Placental pericyte (primary cell): ENCODE measurements around the gene TMEM164. TPM values are rescaled to one million over a fixed set of nuclear protein-coding genes. Genes with fewer than 3 reads are reported as not detected.

Experiments used
- small RNA-seq: library from RNA; depleted of rRNA; stranded (forward); fragments of <200 nt; gene quantifications from one replicate; pipeline ENCODE3, GENCODE V24; 2012; ENCODE audit warnings: low replicate concordance
- total RNA-seq: library from RNA; depleted of rRNA; stranded (reverse); fragments of >200 nt; gene quantifications from 2 replicates; pipeline ENCODE4 v1.2.3, GENCODE V29; 2012

TMEM164 gene
- 11.8 and 26.5 TPM in 2 replicates for total RNA-seq

DNA sequence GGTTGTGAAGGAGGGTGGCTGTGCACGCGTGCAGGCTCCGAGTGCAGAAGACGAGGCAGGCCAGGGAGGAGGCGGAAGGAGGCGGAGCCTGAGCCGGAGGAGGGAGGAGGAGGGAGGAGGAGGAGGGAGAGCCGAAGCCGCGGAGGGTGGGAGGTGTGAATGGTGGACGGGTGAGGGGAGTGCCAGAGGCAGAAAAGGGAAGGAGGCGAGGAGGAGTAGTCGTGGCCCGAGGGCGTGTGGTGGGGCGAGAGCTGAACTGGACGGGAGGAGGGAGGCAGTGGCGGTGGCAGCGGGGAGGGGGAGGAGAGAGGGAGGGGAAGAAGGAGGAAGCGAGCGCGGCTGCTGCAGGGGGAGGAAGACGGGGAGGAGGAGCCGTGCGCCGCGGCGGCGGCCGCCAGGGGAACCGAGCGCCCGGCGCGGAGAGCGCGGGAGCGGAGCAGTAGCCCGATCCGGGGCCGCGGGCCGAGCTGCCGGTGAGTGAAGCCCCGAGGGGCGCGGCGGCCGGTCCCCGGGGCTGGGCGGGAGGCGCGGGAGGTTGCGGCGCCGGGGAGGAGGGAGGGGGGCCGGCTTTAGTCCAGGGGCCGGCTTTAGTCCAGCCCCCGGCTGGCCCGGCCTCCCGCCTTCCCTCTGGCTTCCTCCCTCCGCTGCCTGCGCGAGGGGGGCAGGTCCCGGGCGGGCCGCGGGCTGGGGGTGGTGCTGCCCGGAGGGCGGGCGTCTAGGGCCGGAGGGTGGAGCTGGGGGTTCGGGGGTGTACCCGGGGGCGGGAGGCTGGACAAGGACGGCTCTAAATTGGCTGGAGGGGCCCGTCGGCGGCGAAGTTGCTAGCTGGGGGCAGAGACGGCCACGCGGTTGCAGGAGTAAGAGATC, at the start of gene TMEM164:
TSS of gene TMEM164 (plus strand) at position 815 of the 867 bp plus-strand sequence. CDS start 661 bp downstream, outside the sequence.

Small RNAs within 50 kb of the gene (small RNA-seq; reads per million reads assigned to genes)
- gene MIR3978 (not detected), gene MIR652 (230 reads per million, percentile 99 among the genes with 10 or more reads in this experiment), gene SNORD96B (9.4 reads per million, percentile 94 among the genes with 10 or more reads in this experiment)
